ENCODE measurements around the gene TOMM70. TPM values are rescaled to one million over a fixed set of nuclear protein-coding genes. Genes with fewer than 3 reads are reported as not detected.
A peak's percentile ranks its signal among the peaks of the same experiment; 100 is the strongest.
"Not testable (repeated sequence)": the region's sequence is repeated elsewhere in the genome, so short reads cannot be mapped to it uniquely, and the experiment has no call there.

Gene TOMM70
- total and polyA plus RNA-seq, 2 donors from 2014 or later = 27.6 to 42.7 TPM

DNA sequence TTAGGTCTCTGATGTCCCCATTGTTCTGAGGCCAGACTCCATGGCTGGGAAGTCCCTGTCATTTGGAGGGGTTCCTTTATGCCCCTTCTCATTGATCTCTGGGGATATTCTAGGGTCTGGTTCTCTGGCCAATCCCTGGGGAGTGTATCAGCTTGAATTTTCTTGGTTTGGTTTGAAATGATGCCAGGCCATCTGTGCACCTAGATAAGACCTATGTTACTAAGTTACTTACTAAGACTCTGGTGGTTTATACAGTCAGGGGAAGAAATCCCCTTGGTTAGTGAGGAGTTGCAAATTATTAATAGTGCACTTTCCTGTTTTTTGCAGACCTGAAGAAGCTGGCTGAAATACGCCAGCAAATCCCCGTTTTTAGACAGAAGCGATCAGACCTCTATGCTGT, 46.0 kb downstream of the TOMM70 start:
- DNase-seq = no peak
- Histone ChIP-seq H3K4me3 (ENCODE audit: low read length in 3 of 3) (no peak overlapping the region), H3K27ac (ENCODE audit: low read depth in 2 of 2, low read length in 2 of 2) (no peak overlapping the region), H3K36me3 (ENCODE audit: control insufficient read depth in 2 of 3, insufficient read depth in 3 of 3, low read length in 3 of 3) (peaks cover 0 to 32% (median 0%) of the 10 kb centered on the region in 3 donors), H3K9ac (ENCODE audit: low read length in 3 of 3) (no peak overlapping the region), H3K9me3 (ENCODE audit: control insufficient read depth in 2 of 3, insufficient read depth in 1 of 3, low read length in 3 of 3) (no peaks in the 10 kb centered on the region), H3K27me3 (ENCODE audit: control insufficient read depth, insufficient read depth, low read length) (no peaks in the 10 kb centered on the region), H3K4me1 (ENCODE audit: control insufficient read depth in 2 of 3, insufficient read depth in 2 of 3, low read depth in 1 of 3, low read length in 3 of 3) (peaks cover 0 to 19% (median 6%) of the 10 kb centered on the region in 3 donors)
- TF ChIP-seq, protein P1, sequence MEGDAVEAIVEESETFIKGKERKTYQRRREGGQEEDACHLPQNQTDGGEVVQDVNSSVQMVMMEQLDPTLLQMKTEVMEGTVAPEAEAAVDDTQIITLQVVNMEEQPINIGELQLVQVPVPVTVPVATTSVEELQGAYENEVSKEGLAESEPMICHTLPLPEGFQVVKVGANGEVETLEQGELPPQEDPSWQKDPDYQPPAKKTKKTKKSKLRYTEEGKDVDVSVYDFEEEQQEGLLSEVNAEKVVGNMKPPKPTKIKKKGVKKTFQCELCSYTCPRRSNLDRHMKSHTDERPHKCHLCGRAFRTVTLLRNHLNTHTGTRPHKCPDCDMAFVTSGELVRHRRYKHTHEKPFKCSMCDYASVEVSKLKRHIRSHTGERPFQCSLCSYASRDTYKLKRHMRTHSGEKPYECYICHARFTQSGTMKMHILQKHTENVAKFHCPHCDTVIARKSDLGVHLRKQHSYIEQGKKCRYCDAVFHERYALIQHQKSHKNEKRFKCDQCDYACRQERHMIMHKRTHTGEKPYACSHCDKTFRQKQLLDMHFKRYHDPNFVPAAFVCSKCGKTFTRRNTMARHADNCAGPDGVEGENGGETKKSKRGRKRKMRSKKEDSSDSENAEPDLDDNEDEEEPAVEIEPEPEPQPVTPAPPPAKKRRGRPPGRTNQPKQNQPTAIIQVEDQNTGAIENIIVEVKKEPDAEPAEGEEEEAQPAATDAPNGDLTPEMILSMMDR (IDR thresholded peaks at IDR 0.05; ENCODE audit: borderline replicate concordance, extremely low read depth, insufficient read depth) = no peak
- FAIRE-seq = no peak
- intact Hi-C loops (cut with DNase I) = no loop called here

- H3K9ac ChIP-seq (ENCODE audit: low read length in 3 of 3) = no peak overlapping the region
- TF ChIP-seq, protein P1 (IDR thresholded peaks at IDR 0.05; ENCODE audit: borderline replicate concordance, extremely low read depth, insufficient read depth) = no peak
- FAIRE-seq (peak; percentile 32), DNase-seq (peak in 2 of 5 donors; percentile 9 to 34)
- H3K27me3 ChIP-seq (ENCODE audit: control insufficient read depth, insufficient read depth, low read length) = no peaks in the 10 kb centered on the region
- peak overlapping the region; percentile 23 to 89 for H3K27ac ChIP-seq (ENCODE audit: low read depth in 2 of 2, low read length in 2 of 2)
- H3K9me3 ChIP-seq (ENCODE audit: control insufficient read depth in 2 of 3, insufficient read depth in 1 of 3, low read length in 3 of 3) = no peaks in the 10 kb centered on the region
- peaks cover 4 to 46% (median 6%) of the 10 kb centered on the region in 3 donors for H3K36me3 ChIP-seq (ENCODE audit: control insufficient read depth in 2 of 3, insufficient read depth in 3 of 3, low read length in 3 of 3)
- H3K4me3 ChIP-seq (ENCODE audit: low read length in 3 of 3) = no peak overlapping the region
- intact Hi-C loops (cut with DNase I) = no loop called here
- peaks cover 0 to 16% (median 6%) of the 10 kb centered on the region in 3 donors for H3K4me1 ChIP-seq (ENCODE audit: control insufficient read depth in 2 of 3, insufficient read depth in 2 of 3, low read depth in 1 of 3, low read length in 3 of 3)
Observed at GRCh38 chr3:100352296-100353231, 48.3 kb downstream of the TOMM70 start.

- H3K4me3 ChIP-seq (ENCODE audit: low read length in 3 of 3) = not testable (repeated sequence)
Observed at GRCh38 chr3:100351770-100352169, 49.1 kb downstream of the TOMM70 start.

DNA sequence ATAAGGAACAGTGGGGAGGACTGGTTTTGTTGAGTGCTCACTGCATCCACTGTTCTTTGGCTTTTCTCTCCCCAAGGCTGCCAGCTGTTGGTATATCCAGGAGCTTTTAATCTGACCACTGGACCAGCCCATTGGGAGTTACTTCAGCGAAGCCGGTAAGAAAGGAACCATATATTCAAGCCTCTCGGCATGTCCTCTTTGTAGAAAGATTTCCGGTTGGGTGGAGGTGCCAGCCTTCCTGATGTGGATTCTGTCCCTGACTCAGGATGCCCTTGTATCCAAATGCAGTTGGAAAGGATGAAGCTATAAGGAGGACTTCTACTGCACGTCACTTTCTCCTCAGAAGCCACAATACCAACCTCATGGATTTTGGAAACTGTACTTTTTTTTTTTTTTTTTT, 52.2 kb downstream of the TOMM70 start:
- no peaks in the 10 kb centered on the region for H3K9me3 ChIP-seq (ENCODE audit: control insufficient read depth in 2 of 3, insufficient read depth in 1 of 3, low read length in 3 of 3)
- FAIRE-seq (no peak), DNase-seq (no peak)
- peaks cover 0 to 9% (median 2%) of the 10 kb centered on the region in 3 donors for H3K4me1 ChIP-seq (ENCODE audit: control insufficient read depth in 2 of 3, insufficient read depth in 2 of 3, low read depth in 1 of 3, low read length in 3 of 3)
- intact Hi-C loops (cut with DNase I) = no loop called here
- no peak overlapping the region for H3K4me3 ChIP-seq (ENCODE audit: low read length in 3 of 3)
- peaks cover 8 to 45% (median 14%) of the 10 kb centered on the region in 3 donors for H3K36me3 ChIP-seq (ENCODE audit: control insufficient read depth in 2 of 3, insufficient read depth in 3 of 3, low read length in 3 of 3)
- H3K27me3 ChIP-seq (ENCODE audit: control insufficient read depth, insufficient read depth, low read length) = no peaks in the 10 kb centered on the region
- TF ChIP-seq, protein P1 (IDR thresholded peaks at IDR 0.05; ENCODE audit: borderline replicate concordance, extremely low read depth, insufficient read depth) = no peak
- no peak overlapping the region for H3K27ac ChIP-seq (ENCODE audit: low read depth in 2 of 2, low read length in 2 of 2)
- H3K9ac ChIP-seq (ENCODE audit: low read length in 3 of 3) = no peak overlapping the region

More at GRCh38 chr3:100351770-100352169, 49.1 kb downstream of the TOMM70 start:
- H3K9ac ChIP-seq (ENCODE audit: low read length in 3 of 3); intact Hi-C loops (cut with DNase I); DNase-seq; H3K9me3 ChIP-seq (ENCODE audit: control insufficient read depth in 2 of 3, insufficient read depth in 1 of 3, low read length in 3 of 3); H3K27me3 ChIP-seq (ENCODE audit: control insufficient read depth, insufficient read depth, low read length); H3K27ac ChIP-seq (ENCODE audit: low read depth in 2 of 2, low read length in 2 of 2); FAIRE-seq: not testable (repeated sequence)
- Histone ChIP-seq H3K36me3 (ENCODE audit: control insufficient read depth in 2 of 3, insufficient read depth in 3 of 3, low read length in 3 of 3) (peaks cover 4 to 46% (median 6%) of the 10 kb centered on the region in 3 donors), H3K4me1 (ENCODE audit: control insufficient read depth in 2 of 3, insufficient read depth in 2 of 3, low read depth in 1 of 3, low read length in 3 of 3) (peaks cover 0 to 16% (median 6%) of the 10 kb centered on the region in 3 donors)
